HG02884 (cell line): Measurements from ENCODE around the gene NT5C.

Source experiments
- ATAC-seq: cut with Tn5 transposase; IDR thresholded peaks from one replicate; pipeline ENCODE4 v1.9.1; 2021; ENCODE audit warnings: mild to moderate bottlenecking, moderate library complexity; ENCODE audit not compliant: unreplicated experiment

The NT5C gene

DNA sequence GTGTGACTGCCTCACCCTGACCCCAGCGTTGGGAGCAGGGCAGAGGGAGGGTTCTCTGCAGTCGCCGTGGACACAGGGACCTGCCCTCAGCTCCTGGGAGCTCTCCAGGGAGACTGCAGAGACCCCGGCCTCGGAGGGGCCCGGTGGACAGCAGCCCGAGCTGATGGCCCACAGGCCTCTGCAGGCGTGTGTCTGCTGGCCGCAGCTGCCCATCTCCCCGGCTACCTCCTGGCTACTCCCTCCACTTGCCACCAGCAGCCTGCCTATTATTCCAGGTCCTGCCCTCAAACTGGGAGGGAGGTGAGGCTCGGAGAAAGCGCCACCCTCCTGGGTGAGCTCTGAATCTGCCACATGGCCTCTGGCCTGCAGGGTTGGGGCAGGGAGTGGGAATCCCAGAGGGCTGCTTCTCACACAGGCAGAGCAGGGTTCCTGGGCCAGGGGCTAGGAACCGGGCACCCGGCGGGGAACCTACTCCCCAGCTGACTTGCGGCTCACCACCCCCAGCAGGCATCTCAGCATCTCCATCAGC is 36.6 kb downstream of the NT5C start:
- ATAC-seq: no peak

DNA sequence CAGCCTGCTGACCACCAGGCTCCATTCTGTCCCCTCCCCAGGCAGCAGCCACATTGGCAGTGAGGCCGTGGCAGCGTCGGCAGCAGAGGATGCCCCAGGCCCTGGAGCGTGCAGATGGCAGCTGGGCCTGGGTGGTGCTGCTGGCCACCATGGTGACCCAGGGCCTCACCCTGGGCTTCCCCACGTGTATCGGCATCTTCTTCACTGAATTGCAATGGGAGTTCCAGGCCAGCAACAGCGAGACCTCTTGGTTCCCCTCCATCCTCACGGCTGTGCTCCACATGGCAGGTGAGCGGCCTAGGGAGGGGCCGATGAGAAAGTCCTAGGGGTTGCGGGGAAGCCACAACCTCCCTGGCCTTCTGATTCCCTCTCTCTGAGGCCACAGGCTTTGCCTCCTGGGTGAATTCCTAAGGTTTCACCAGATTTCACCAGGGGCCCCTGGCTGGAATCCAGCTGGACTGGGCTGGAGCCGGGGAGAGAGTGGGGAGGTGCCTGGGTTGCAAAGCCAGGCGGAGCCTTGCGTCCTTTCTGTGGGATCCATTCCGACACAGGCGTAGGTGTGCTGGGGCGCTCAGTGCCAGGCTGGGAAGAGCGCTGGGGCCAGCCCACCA is 37.9 kb downstream of the NT5C start:
- no peak for ATAC-seq

DNA sequence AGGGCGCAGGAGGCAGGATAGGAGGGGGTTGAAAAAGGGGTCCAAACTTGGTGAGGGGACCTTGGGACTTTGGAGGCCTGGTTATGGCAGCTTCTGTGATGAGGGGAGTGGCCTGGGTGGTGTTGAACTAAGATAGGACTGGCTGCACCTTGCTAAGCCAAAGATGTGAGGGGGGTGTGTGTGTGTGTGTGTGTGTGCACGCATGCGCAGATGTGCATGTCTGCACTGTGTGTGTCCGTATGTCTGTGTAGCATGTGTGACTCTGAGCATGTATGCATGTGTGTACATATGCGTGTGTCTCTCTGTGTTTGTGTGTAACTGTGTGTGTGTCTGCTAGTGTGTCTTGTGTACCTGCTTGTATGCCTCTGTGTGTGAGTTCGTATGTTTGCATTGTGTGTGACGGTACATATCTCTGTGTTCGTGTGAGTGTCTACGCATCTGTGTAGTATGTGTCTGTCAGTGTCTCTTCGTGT is 39.7 kb downstream of the NT5C start:
- ATAC-seq: no peak

DNA sequence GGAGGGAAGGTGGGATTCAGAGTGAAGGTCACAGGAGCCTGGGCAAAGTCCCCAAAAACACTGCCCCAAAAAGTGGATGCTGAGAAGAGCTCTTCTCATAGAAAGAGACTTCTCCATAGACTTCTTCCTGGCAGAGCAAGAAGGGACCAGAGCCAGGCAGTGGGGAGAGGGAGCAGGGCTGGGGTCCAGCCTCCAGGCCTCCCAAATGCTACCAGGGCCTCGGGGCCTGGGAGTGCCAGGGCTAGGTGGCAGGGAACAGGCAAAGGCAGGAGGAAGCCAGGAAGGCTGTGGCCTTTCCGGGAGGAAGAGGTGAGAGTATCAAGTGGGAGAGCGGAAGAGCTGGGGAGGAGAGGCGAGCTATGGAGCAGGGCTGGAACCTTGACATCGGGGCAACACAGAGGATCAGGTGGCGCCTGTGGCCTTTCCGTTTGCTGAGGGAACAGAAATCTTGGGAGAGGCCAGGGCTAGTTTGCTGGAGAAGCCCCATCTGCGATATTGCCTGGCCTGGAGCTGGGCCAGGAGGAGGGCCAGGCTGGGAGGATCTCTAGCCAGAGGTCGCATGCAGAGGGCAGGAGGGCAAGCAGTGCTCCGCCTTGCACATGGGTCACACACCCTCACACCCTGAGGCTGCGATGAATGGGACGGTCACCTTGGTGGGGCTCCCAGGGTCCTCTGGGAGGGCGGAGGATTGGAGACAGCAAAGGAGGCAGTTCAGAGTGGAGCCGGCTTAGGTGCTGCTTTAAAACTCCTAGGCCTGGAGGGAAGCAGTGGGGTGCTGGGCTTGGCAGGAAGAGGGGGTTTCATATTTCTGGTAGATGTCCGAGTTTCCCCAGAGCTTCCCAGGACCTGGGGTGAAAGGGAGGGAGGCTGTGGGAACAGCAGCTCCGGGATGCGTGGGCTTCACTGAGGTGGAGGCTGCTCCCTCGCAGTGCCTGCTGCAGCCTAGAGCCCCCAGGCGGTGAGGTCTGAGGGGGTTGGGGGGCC is 40.4 kb downstream of the NT5C start:
- ATAC-seq: no peak

DNA sequence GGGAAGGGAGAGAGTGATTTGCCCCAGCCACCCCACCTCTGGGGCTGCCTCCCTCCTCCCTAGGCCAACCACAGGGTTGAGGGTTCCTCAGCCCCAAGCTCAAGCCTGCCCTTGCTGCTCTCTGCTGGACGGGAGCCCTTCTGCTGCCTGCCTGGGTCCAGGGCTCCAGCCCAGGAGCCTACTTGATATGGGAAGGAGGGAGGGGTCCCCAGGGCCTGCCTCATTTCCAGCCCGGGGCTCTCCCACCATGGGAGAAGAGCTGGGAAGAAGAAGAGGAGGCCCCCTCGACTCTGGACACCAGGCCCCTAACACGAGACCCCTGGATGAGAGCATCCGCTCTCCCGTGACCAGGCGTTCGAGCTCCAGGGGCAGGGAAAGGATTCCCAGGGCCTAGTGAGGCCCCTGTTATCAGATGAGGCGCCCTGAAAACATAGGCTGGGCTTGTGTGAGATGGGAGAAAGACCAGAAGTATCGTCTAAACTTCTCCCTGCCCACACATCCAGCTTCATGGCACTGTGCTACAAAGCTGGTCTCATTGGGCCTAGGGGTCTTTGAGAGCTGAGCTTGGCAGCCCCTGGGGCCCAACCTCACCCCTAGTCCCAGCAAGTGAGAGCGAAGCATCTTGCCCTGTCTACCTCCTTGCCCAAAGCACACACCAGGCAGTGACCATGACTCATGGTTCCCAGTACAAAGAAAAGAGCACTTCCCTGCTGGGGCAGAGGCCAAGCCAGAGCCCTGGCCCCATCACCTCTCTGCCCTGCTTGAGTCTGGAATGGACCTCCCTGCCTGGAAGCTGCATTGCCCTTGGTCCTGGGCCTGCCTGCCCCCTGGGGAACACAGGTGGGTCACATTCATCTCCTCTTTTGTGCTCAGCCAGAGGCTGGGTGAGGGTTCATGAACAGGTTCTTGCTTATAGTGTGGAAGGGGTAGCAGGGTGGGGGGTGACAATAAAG is 42.8 kb downstream of the NT5C start:
- ATAC-seq: no peak

DNA sequence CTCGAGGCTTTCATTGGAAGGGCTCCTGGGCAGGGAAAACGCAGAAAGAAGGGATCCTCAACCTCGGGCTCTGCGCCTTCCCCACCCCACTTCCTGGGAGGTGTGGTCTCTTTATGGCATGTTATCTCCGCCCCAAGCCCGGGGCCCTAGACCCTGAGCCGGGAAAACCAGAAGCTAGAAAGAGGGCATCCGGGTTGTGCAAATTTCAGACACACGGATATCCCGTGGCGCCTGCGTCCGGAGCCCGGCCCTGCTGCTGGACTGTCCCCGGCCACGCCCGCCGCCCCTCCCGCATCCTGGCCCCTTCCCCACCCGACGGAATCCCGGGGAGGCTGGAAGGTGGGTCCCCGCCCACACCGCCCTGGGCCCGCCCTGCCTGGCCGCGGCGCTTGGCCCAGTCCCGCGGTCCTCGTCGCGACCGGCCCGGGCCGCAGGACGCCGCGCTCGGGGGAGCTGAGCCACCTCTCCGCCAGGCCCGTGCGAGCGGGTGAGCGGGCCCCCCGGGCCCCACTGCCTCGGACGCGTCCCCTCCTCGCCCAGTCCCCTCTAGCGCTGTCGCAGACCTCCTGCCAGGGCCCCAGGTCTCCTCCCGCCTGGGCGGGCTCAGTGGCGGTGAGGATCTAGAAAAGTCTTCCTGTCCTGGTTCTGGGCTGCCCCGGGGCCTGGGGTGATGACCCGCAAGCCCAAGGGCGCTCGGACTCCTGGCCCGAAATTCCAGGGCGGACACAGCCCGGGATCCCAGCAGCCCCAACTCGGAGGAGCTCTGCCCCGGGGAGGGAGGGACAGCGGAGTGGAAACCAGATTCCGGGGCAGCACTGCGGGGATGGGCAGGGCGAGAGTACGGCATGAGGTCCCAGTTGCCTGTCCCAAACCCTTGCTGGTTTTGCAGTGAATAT is 43.7 kb downstream of the NT5C start, which contains the start of gene SLC16A5:
Gene SLC16A5, plus strand, starts transcription at position 397 of the 896 bp plus-strand sequence. CDS start 5,683 bp downstream, outside the sequence.
- no peak for ATAC-seq

DNA sequence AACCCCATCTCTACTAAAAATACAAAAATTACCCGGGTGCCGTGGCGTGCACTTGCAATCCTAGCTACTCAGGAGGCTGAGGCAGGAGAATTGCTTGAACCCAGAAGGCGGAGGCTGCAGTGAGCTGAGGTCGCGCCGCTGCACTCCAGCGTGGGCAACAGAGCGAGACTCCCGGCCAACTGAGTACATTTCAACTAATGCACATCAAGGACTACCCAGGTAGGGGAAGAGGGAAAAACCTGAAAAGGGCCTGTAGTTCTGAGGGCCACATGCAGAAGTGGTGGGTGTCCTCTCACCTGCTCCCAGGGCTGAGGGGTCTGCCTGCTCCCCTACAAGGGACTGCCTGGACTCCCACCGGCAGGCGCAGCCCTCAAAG is 44.4 kb downstream of the NT5C start:
- no peak for ATAC-seq

DNA sequence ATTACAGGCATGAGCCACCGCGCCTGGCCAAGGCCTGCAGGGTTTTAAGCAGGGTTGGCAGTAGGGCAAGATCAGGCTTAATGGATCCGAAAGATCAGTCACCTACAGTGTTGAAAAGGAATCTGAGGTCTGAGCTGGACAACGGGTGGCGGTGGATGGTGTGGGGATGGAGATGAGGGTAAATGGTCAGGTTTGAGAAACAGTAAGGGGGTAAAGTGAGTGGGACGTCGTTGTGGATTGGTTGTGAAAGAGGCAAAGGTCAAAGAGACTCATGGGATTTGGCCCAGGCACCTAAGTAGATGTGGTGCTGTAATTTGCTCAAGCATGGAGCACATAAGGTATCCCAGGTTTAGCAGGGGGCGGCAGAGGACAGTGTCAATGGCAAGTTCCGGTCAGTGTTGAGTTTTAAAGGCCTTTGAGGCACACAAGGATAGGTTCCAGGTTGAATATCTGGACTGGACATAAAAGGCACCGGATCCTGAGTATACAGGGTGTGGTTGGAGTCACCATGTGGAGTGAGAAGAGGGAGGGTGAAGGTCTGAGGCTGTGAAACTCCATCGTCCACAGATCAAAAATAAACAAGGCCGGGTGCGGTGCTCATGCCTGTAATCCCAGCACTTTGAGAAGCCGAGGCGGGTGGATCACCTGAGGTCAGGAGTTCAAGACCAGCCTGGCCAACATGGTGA is 44.9 kb downstream of the NT5C start:
- ATAC-seq: no peak

DNA sequence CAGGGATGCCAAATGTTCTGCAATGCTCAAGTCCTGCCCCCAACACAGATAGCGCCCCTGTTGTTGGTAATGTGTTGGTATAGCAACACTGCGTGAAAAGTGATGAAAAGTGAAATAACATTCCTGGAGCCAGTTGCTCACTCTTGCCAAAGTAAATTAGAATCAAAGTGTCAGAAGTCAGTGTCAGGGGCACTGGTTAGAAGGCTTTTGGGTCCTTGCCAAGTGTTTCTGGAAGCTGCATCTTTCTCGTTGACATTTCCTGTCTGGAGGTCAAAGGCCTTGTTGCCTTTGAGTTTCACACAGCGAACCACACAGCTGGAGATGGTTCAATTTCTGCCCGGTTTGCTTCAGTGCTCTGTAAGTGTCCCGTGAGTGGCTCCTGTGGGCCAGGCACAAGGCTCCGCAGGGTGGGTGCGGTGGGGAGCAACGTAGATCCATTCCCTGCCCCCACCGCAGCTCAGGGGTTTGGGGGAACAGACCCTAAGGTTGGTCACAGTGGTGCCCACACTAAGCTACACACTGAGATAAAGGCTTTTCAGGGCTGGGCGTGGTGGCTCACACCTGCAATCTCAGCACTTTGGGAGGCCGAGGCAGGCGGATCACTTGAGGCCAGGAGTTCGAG is 47.4 kb downstream of the NT5C start:
- ATAC-seq: no peak

DNA sequence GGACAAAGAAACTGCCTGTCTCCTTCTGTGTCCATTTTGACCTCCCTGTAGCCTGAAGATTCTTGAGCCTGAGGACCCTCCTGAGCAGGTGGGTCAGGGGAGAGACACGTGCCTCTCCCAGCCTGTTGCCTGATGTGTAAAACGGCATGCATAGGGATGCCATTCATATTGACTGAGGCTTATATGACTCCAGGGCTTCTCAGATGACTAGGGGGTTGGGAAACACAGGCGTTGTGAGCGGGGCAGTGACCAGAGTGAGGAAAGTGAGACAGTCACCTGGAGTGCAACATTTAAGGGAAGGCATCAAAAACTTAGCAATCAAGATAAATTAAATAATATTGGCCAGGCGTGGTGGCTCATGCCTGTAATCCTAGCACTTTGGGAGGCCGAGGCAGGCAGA is 48.9 kb downstream of the NT5C start:
- no peak for ATAC-seq

DNA sequence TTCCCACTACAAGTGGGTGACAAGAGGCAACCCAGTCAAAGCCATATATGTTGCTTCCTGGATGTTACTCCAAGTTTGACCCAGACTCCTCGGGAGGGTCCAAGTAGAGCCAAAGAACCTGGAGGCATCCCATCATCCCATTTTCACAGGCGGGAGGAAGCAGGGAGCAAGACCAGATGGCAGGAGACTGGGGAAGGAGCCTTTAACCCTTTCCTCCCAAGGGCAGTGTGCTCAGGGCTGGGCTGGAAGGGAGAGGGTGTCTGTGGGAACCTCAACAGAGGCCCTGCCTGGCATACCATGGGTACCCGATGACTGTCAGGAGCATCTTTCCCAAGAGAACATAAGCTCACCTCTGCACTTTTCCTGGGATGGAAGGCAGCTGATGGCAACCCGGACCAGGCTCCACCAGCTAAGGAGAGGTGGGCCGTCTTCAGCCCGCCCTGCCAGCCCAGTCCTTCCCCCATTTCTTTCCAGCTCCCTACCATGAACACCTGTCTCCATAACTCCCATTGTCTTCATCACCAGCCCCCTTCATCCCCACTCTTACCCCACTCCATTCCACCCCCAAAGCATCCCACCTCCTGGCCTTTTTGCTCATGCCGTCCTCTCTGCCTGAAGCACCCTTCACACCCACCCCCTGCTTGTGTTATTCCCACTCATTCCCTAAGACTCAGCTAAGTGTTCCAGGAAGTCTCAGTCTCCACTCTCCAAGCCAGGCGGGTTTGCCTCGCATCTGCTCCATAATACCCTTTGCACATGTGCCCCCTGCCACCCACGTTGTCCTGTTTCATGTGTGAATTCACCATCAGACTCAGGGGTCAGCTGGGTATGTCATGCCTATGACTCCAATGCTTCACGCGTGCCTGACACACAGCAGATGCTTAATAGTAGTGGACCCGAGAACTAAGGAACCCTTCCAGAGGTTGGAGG is 49.7 kb downstream of the NT5C start:
- no peak for ATAC-seq
